ENCODE results near the gene EIF2S3B.

DNA sequence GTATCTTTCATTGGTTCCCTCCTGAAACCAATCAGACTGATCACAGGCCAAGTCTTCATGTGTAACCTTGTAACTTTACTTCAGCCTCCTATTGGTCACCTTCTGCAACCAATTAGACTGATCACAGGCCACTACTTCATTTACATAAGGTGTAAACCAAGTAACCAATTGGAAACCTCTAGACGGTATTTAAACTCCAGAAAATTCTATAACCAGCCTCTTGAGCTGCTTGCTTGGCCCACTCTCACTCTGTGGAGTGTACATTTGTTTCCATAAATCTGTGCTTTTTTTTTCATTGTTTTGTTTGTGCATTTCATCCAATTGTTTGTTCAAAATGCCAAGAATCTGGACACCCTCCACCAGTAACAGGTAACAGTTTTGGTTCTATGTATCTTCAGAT lies 47.5 kb downstream of the EIF2S3B start:
- TF ChIP-seq, protein P1, sequence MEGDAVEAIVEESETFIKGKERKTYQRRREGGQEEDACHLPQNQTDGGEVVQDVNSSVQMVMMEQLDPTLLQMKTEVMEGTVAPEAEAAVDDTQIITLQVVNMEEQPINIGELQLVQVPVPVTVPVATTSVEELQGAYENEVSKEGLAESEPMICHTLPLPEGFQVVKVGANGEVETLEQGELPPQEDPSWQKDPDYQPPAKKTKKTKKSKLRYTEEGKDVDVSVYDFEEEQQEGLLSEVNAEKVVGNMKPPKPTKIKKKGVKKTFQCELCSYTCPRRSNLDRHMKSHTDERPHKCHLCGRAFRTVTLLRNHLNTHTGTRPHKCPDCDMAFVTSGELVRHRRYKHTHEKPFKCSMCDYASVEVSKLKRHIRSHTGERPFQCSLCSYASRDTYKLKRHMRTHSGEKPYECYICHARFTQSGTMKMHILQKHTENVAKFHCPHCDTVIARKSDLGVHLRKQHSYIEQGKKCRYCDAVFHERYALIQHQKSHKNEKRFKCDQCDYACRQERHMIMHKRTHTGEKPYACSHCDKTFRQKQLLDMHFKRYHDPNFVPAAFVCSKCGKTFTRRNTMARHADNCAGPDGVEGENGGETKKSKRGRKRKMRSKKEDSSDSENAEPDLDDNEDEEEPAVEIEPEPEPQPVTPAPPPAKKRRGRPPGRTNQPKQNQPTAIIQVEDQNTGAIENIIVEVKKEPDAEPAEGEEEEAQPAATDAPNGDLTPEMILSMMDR (conservative IDR thresholded peaks at IDR 0.05; ENCODE audit: low read depth, low read length), result no peak
- TF ChIP-seq EZH2 (IDR thresholded peaks at IDR 0.05; ENCODE audit: low read length, unreplicated experiment), result no peak
- no peak for TF ChIP-seq EZH2phosphoT487 (IDR thresholded peaks at IDR 0.05; ENCODE audit: borderline replicate concordance, low read length)

All from PC-3 (cell line).